HPDE6-E6E7 (cell line): ENCODE measurements around the gene SIL1.
A peak's percentile ranks its signal among the peaks of the same experiment; 100 is the strongest.
"Not testable (repeated sequence)": the region's sequence is repeated elsewhere in the genome, so short reads cannot be mapped to it uniquely, and the experiment has no call there.

Experiments used
- DNase-seq: peaks from one replicate; pipeline ENCODE4 v3.0.0; 2011; ENCODE audit warnings: missing footprints; ENCODE audit errors: extremely low spot score

Gene SIL1

GRCh38 chr5:138921362-138921761 lies 276.8 kb downstream of the SIL1 start:
- DNase-seq: not testable (repeated sequence)

GRCh38 chr5:138920181-138920580 lies 278.0 kb downstream of the SIL1 start:
- DNase-seq: no peak

- DNase-seq: no peak
Observed at GRCh38 chr5:138918686-138919085, 279.5 kb downstream of the SIL1 start.

GRCh38 chr5:138914338-138914737 lies 283.8 kb downstream of the SIL1 start:
- DNase-seq: no peak

- DNase-seq: no peak
Observed at GRCh38 chr5:138913773-138914172, 284.4 kb downstream of the SIL1 start.

GRCh38 chr5:138912093-138912492 lies 286.1 kb downstream of the SIL1 start:
- no peak for DNase-seq

- DNase-seq: no peak
Observed at GRCh38 chr5:138911441-138911840, 286.7 kb downstream of the SIL1 start.

GRCh38 chr5:138910546-138911185 lies 287.5 kb downstream of the SIL1 start:
- no peak for DNase-seq

- DNase-seq: no peak
Observed at GRCh38 chr5:138909734-138910133, 288.4 kb downstream of the SIL1 start.

GRCh38 chr5:138905541-138905940 lies 292.6 kb downstream of the SIL1 start:
- no peak for DNase-seq

- peak; percentile 20 for DNase-seq
Observed at GRCh38 chr5:138903130-138903775, 294.9 kb downstream of the SIL1 start.

- no peak for DNase-seq
Observed at GRCh38 chr5:138901716-138902115, 296.5 kb downstream of the SIL1 start.

- DNase-seq: peak; percentile 48
Observed at GRCh38 chr5:138900281-138900965, 297.7 kb downstream of the SIL1 start.

GRCh38 chr5:138898742-138899141 lies 299.4 kb downstream of the SIL1 start:
- DNase-seq: no peak

- DNase-seq: no peak
Observed at GRCh38 chr5:138898299-138898698, 299.9 kb downstream of the SIL1 start.
